ENCODE measurements around the gene NFATC2.

- TF ChIP-seq CTCF (conservative IDR thresholded peaks at IDR 0.05), result no peak
- TF ChIP-seq EZH2 (IDR thresholded peaks at IDR 0.05; ENCODE audit: low read depth), result no peak
Observed at GRCh38 chr20:51562027-51562331, 19.5 kb upstream of the NFATC2 start.

All from PC-9 (cell line).